Gastrocnemius medialis (tissue), 4 donors: Measurements from ENCODE around the gene TLE7.

Source experiments
- CTCF ChIP-seq, 5 experiments: fragments of 450-650 bp in 3 of 5; fragments of 200-600 bp in 2 of 5; sonication (generic) in 2 of 5; IDR thresholded peaks in 4 of 5; conservative IDR thresholded peaks in 1 of 5; 1 replicate in 4 of 5; 2 replicates in 1 of 5; pipeline ENCODE4 v1.5.1; 2016 to 2019; ENCODE audit warnings: antibody characterized with exemption in 5 of 5, mild to moderate bottlenecking in 3 of 5, moderate library complexity in 3 of 5
- POLR2A ChIP-seq, 2 donors: fragments of 450-650 bp; IDR thresholded peaks; one replicate each; pipeline ENCODE4 v1.6.1; 2017; ENCODE audit warnings: antibody characterized with exemption in 2 of 2, mild to moderate bottlenecking in 2 of 2, moderate library complexity in 2 of 2

- TF ChIP-seq POLR2A (IDR thresholded peaks at IDR 0.05) (no peak), CTCF (IDR thresholded peaks at IDR 0.05 in 4 of 5, conservative IDR thresholded peaks at IDR 0.05 in 1 of 5) (no peak)
These were observed 52.5 kb downstream of the TLE7 start for GRCh38 chr16:71389330-71389729.
